HG02840 (cell line): Measurements from ENCODE around the gene RPL32.
"Not testable (repeated sequence)": the region's sequence is repeated elsewhere in the genome, so short reads cannot be mapped to it uniquely, and the experiment has no call there.

ENCODE experiments used
- ATAC-seq: cut with Tn5 transposase; IDR thresholded peaks from one replicate; pipeline ENCODE4 v1.9.1; 2021; ENCODE audit warnings: mild to moderate bottlenecking, moderate library complexity, moderate number of reproducible peaks; ENCODE audit not compliant: unreplicated experiment, low FRiP score

The RPL32 gene

GRCh38 chr3:12810013-12810780, 31.2 kb downstream of the RPL32 start:
- peak; percentile 94 for ATAC-seq

- ATAC-seq = no peak
Measured at GRCh38 chr3:12809435-12809834, 31.9 kb downstream of the RPL32 start.

- no peak for ATAC-seq
Measured at GRCh38 chr3:12809001-12809400, 32.4 kb downstream of the RPL32 start.

GRCh38 chr3:12808587-12808986, 32.8 kb downstream of the RPL32 start:
- ATAC-seq = no peak

GRCh38 chr3:12807601-12808359, 33.6 kb downstream of the RPL32 start:
- no peak for ATAC-seq

- no peak for ATAC-seq
Measured at GRCh38 chr3:12807066-12807465, 34.3 kb downstream of the RPL32 start.

GRCh38 chr3:12803371-12803770, 38.0 kb downstream of the RPL32 start:
- ATAC-seq = no peak

GRCh38 chr3:12799525-12800440, 41.6 kb downstream of the RPL32 start:
- ATAC-seq = no peak

GRCh38 chr3:12798559-12799179, 42.7 kb downstream of the RPL32 start:
- no peak for ATAC-seq

- ATAC-seq = no peak
Measured at GRCh38 chr3:12797892-12798558, 43.3 kb downstream of the RPL32 start.

GRCh38 chr3:12797124-12797891, 44.1 kb downstream of the RPL32 start:
- ATAC-seq = no peak

GRCh38 chr3:12796171-12797123, 44.9 kb downstream of the RPL32 start, which contains the start of gene CAND2:
Gene CAND2, plus strand, starts transcription at chr3:12796680. Its CDS starts 41 bp downstream, at chr3:12796721.
- ATAC-seq = no peak

GRCh38 chr3:12793701-12794100, 47.7 kb downstream of the RPL32 start:
- ATAC-seq = no peak

- no peak for ATAC-seq
Measured at GRCh38 chr3:12791430-12791829, 49.9 kb downstream of the RPL32 start.

GRCh38 chr3:12787967-12788690, 53.2 kb downstream of the RPL32 start:
- ATAC-seq = not testable (repeated sequence)

- not testable (repeated sequence) for ATAC-seq
Measured at GRCh38 chr3:12787346-12787745, 54.0 kb downstream of the RPL32 start.

- no peak for ATAC-seq
Measured at GRCh38 chr3:12785096-12785495, 56.3 kb downstream of the RPL32 start.
